Activated CD4-positive, CD25-positive, alpha-beta regulatory T cell treated with anti-CD3 and anti-CD28 coated beads, Interleukin-2, amount 50 U/mL, for 24 hours (primary cell): ENCODE measurements around the gene ATP6V0B.
A peak's percentile ranks its signal among the peaks of the same experiment; 100 is the strongest.

Experiments
- ATAC-seq, 2 donors: fragments of 150-1000 bp; cut with Tn5 transposase; one replicate each; pipeline ENCODE4 v1.10.0; 2021; ENCODE audit warnings: mild to moderate bottlenecking in 1 of 2, moderate library complexity in 1 of 2

ATP6V0B gene

GRCh38 chr1:43969746-43970466 is 4.9 kb upstream of the ATP6V0B start, which contains the start of gene DPH2:
TSS of gene DPH2 (plus strand) at chr1:43970010. CDS start at chr1:43970176, 166 bp downstream.
- ATAC-seq: peak; percentile 91 to 93

GRCh38 chr1:43970502-43970901 is 4.3 kb upstream of the ATP6V0B start:
- ATAC-seq: no peak

- no peak for ATAC-seq
Measured at GRCh38 chr1:43970911-43971310, 3.8 kb upstream of the ATP6V0B start.

- no peak for ATAC-seq
Measured at GRCh38 chr1:43971336-43971980, 3.3 kb upstream of the ATP6V0B start.

- ATAC-seq: no peak
Measured at GRCh38 chr1:43973981-43974442, 748 bp upstream of the ATP6V0B start.

- ATAC-seq: no peak
Measured at GRCh38 chr1:43975249-43975961, 645 bp downstream of the ATP6V0B start.

GRCh38 chr1:43976045-43976444 is 1.3 kb downstream of the ATP6V0B start:
- ATAC-seq: no peak

GRCh38 chr1:43976890-43977289 is 2.1 kb downstream of the ATP6V0B start:
- no peak for ATAC-seq

GRCh38 chr1:43977376-43978263 is 2.9 kb downstream of the ATP6V0B start:
- ATAC-seq: no peak

- no peak for ATAC-seq
Measured at GRCh38 chr1:43978264-43978550, 3.4 kb downstream of the ATP6V0B start.

GRCh38 chr1:43978551-43979260 is 3.9 kb downstream of the ATP6V0B start, which contains the start of gene B4GALT2:
TSS of gene B4GALT2 (plus strand) at chr1:43979210. CDS start at chr1:43981161, 1,951 bp downstream.
- no peak for ATAC-seq

- ATAC-seq: no peak
Measured at GRCh38 chr1:43979261-43979527, 4.4 kb downstream of the ATP6V0B start.

GRCh38 chr1:43979528-43980254 is 4.9 kb downstream of the ATP6V0B start:
- peak in 1 of 2 donors; percentile 25 for ATAC-seq

GRCh38 chr1:43980255-43981134 is 5.7 kb downstream of the ATP6V0B start:
- no peak for ATAC-seq

GRCh38 chr1:43981135-43981491 is 6.4 kb downstream of the ATP6V0B start:
- ATAC-seq: no peak

GRCh38 chr1:43981636-43982035 is 6.9 kb downstream of the ATP6V0B start:
- ATAC-seq: no peak

- ATAC-seq: no peak
Measured at GRCh38 chr1:43982241-43982640, 7.5 kb downstream of the ATP6V0B start.

GRCh38 chr1:43982808-43983207 is 8.0 kb downstream of the ATP6V0B start:
- no peak for ATAC-seq

- ATAC-seq: no peak
Measured at GRCh38 chr1:43983253-43983899, 8.6 kb downstream of the ATP6V0B start.

GRCh38 chr1:43984855-43985254 is 10.1 kb downstream of the ATP6V0B start:
- ATAC-seq: no peak
